ENCODE results near the gene PFKFB3.

GRCh38 chr10:6236349-6237198 lies 33.8 kb downstream of the PFKFB3 start:
- TF ChIP-seq EZH2 (IDR thresholded peaks at IDR 0.05; ENCODE audit: insufficient read depth, poor library complexity, severe bottlenecking) = no peak
- no peak for TF ChIP-seq EZH2phosphoT487 (IDR thresholded peaks at IDR 0.05; ENCODE audit: insufficient read depth, low read depth)
